ENCODE results near the gene ZDHHC17. TPM values are rescaled to one million over a fixed set of nuclear protein-coding genes. Genes with fewer than 3 reads are reported as not detected.

Gene ZDHHC17, protein sequence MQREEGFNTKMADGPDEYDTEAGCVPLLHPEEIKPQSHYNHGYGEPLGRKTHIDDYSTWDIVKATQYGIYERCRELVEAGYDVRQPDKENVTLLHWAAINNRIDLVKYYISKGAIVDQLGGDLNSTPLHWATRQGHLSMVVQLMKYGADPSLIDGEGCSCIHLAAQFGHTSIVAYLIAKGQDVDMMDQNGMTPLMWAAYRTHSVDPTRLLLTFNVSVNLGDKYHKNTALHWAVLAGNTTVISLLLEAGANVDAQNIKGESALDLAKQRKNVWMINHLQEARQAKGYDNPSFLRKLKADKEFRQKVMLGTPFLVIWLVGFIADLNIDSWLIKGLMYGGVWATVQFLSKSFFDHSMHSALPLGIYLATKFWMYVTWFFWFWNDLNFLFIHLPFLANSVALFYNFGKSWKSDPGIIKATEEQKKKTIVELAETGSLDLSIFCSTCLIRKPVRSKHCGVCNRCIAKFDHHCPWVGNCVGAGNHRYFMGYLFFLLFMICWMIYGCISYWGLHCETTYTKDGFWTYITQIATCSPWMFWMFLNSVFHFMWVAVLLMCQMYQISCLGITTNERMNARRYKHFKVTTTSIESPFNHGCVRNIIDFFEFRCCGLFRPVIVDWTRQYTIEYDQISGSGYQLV
- total RNA-seq (10 to 100 TPM; 47.1 to 52.2 TPM), polyA plus RNA-seq (10 to 100 TPM in 1 of 2 donors, 1 to 10 TPM in 1; 5.4 to 23.1 TPM)
- long read RNA-seq, donor 1, full-length matches to known transcripts, result 2 of 19 reads
- long read RNA-seq, donor 1, partial matches to known transcripts, result 9 of 19 reads
- long read RNA-seq, donor 1, other reads (novel, unspliced or antisense), result 8 of 19 reads
- long read RNA-seq, donor 2, full-length matches to known transcripts, result 4 of 9 reads
- long read RNA-seq, donor 2, partial matches to known transcripts, result 1 of 9 reads
- long read RNA-seq, donor 2, other reads (novel, unspliced or antisense), result 4 of 9 reads

DNA sequence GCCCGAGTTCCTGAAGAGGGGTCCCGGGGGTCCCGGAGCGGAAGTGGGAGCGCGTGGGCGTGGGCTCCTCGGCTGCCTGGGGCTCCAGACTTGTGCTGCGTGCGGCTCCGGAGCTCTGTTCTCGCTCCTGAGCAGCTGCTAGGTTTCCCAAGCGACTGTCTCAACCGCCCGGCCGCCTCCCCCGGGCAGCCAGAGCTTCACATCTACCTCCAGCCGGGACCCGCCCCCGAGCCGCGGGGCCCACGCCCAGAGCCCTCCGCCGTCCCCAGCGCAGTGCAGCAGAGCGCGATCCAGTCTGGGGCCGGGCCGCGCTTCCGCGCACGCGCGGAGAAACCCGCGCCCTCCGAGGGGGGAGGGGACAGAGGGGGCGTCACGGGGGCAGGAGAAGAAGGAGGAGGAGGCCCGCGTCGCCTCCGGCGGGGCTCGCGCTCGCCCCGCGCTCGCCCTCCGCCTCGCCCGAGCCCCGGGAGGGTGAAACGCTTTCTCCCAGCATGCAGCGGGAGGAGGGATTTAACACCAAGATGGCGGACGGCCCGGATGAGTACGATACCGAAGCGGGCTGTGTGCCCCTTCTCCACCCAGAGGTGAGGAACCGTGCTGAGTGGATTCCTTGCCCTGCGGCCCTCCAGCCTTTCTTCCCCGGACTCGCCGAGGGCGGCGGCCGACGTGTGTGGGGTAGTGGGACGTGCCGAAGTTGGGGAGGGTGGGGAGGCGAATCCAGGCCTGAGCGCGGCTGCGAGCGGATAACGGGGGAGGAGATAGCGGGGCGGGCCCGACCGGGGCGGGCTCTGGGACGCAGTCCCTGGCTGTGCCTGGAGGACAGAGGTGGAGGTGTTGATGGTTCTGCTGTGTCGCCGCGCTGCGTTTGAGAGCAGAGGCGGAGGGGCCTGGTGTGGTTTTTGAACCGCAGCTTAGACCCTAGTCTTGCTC, at the start of gene ZDHHC17:
ZDHHC17 (plus strand) TSS at position 370 of the 930 bp plus-strand sequence; CDS start at position 492, 122 bp downstream.
- H3K4me1 ChIP-seq (ENCODE audit: control insufficient read depth in 1 of 2, insufficient read depth in 2 of 2, low read length in 2 of 2), result peaks cover 0 to 2% of the 10 kb centered on the region in 2 donors
- H3K27me3 ChIP-seq (ENCODE audit: control insufficient read depth in 1 of 2, insufficient read depth in 2 of 2, low read length in 1 of 2), result no peaks in the 10 kb centered on the region
- H3K36me3 ChIP-seq (ENCODE audit: control insufficient read depth in 1 of 2, insufficient read depth in 2 of 2, low read length in 1 of 2), result no peaks in the 10 kb centered on the region
- H3K4me3 ChIP-seq (ENCODE audit: low read length in 2 of 2), result peak within 1 kb of the TSS; percentile 68 to 76
- DNase-seq, result peak; percentile 94 to 96
- 1% methylated on average over 68 to 93 of the region's 93 CpGs for WGBS, 2 donors
- H3K9me3 ChIP-seq (ENCODE audit: control insufficient read depth, low read length), result no peaks in the 10 kb centered on the region
- intact Hi-C loops (cut with DNase I), result loop anchor here (2.0 to 10.0 kb wide), 2 partner anchors 21 to 679 kb away; partner anchors contain the start of gene NAP1L1 (in 1 of the 2)
- ATAC-seq (ENCODE audit: low FRiP score), result peak; percentile 97
- H3K27ac ChIP-seq (ENCODE audit: low read depth in 1 of 2, low read length in 2 of 2), result peak within 1 kb of the TSS; percentile 62 to 92

DNA sequence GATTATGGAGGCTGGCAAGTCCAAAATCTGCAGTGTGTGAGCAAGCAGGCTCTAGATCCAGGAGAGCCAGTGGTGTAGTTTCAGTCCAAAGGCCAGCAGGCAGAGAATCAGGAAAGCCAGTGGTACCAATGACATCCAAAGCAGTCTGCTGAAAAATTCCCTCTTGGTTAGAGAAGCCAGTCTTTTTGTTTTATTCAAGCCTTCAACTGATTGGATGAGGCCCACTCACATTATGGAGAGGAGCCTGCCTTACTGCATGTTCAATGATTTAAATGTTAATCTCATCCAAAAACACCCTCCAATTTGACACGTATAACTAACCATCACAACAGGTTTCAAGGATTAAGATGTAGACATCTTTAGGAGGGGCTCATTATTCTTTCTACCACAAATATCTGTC, 49.5 kb upstream of the ZDHHC17 start:
- Histone ChIP-seq H3K9me3 (ENCODE audit: control insufficient read depth, low read length) (no peaks in the 10 kb centered on the region), H3K36me3 (ENCODE audit: control insufficient read depth in 1 of 2, insufficient read depth in 2 of 2, low read length in 1 of 2) (no peaks in the 10 kb centered on the region), H3K27ac (ENCODE audit: low read depth in 1 of 2, low read length in 2 of 2) (no peak overlapping the region), H3K4me3 (ENCODE audit: low read length in 2 of 2) (no peak overlapping the region), H3K27me3 (ENCODE audit: control insufficient read depth in 1 of 2, insufficient read depth in 2 of 2, low read length in 1 of 2) (no peaks in the 10 kb centered on the region), H3K4me1 (ENCODE audit: control insufficient read depth in 1 of 2, insufficient read depth in 2 of 2, low read length in 2 of 2) (no peaks in the 10 kb centered on the region)
- DNase-seq (no peak), ATAC-seq (ENCODE audit: low FRiP score) (no peak)
- WGBS, 2 donors, result 90 to 100% methylated on average over 1 of the region's 1 CpG
- intact Hi-C loops (cut with DNase I), result no loop called here

DNA sequence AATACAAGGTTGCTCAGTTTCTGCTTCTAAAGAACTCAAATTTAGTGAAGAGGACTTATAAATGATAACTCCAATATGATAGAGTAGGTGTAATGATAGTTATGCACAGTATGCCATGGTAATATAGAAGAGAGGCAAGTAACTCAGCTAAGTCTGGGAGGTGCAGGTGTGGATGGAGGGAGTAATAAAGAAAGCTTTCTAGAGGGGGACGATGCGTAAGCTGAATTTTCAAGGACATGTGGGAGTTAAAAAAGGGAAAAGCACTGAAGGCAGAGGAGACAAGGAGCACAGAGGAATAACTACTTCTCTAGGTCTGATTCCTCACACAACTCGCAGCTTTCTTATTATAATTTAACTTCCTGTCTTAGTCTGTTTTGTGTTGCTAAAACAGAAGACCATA, 49.1 kb upstream of the ZDHHC17 start:
- H3K4me1 ChIP-seq (ENCODE audit: control insufficient read depth in 1 of 2, insufficient read depth in 2 of 2, low read length in 2 of 2), result no peaks in the 10 kb centered on the region
- no peaks in the 10 kb centered on the region for H3K36me3 ChIP-seq (ENCODE audit: control insufficient read depth in 1 of 2, insufficient read depth in 2 of 2, low read length in 1 of 2)
- no peaks in the 10 kb centered on the region for H3K27me3 ChIP-seq (ENCODE audit: control insufficient read depth in 1 of 2, insufficient read depth in 2 of 2, low read length in 1 of 2)
- intact Hi-C loops (cut with DNase I), result no loop called here
- WGBS, 2 donors, result 76 to 83% methylated on average over 3 of the region's 3 CpGs
- no peak overlapping the region for H3K27ac ChIP-seq (ENCODE audit: low read depth in 1 of 2, low read length in 2 of 2)
- H3K4me3 ChIP-seq (ENCODE audit: low read length in 2 of 2), result no peak overlapping the region
- ATAC-seq (ENCODE audit: low FRiP score) (no peak), DNase-seq (no peak)
- no peaks in the 10 kb centered on the region for H3K9me3 ChIP-seq (ENCODE audit: control insufficient read depth, low read length)

DNA sequence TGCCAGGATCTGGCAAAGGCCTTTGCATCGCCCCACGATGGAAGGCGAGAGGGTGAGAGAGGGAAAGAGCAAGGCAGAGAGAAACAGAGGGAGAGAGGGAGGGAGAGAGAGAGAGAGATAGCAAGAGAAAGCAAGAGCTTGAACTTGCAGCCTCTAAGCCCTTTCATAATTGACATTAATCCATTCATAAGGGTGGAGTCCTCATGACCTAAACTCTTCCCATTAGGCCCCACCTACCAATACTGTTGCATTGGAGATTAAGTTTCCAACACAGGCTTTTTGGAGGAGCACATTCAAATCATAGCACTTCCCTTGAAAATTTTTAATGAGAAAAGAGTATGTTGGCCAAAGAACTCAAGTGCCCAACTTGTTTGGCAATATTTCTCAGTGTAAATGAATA, 48.6 kb upstream of the ZDHHC17 start:
- Histone ChIP-seq H3K4me3 (ENCODE audit: low read length in 2 of 2) (no peak overlapping the region), H3K36me3 (ENCODE audit: control insufficient read depth in 1 of 2, insufficient read depth in 2 of 2, low read length in 1 of 2) (no peaks in the 10 kb centered on the region), H3K27ac (ENCODE audit: low read depth in 1 of 2, low read length in 2 of 2) (no peak overlapping the region), H3K9me3 (ENCODE audit: control insufficient read depth, low read length) (no peaks in the 10 kb centered on the region), H3K4me1 (ENCODE audit: control insufficient read depth in 1 of 2, insufficient read depth in 2 of 2, low read length in 2 of 2) (no peaks in the 10 kb centered on the region), H3K27me3 (ENCODE audit: control insufficient read depth in 1 of 2, insufficient read depth in 2 of 2, low read length in 1 of 2) (no peaks in the 10 kb centered on the region)
- DNase-seq (no peak), ATAC-seq (ENCODE audit: low FRiP score) (no peak)
- intact Hi-C loops (cut with DNase I), result no loop called here
- 78 to 84% methylated on average over 3 of the region's 3 CpGs for WGBS, 2 donors

DNA sequence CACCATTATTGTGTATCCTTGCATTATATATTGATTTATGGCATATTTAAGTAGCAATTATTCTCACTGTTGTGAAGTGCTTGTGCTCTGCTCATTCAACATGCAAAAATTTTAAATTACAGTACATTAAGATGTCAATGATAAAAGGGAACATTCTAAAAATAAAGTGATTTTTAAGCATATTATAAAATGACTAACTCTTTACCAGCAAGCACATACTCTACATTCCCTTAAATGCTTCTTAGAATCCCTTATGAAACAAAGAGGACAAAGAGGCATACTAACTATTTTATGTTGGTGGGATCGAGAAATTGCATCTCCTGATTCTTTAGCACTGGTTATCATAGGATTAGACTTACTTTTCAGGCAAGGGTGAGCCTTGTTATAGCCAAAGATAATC, 46.6 kb upstream of the ZDHHC17 start:
- intact Hi-C loops (cut with DNase I), result no loop called here
- Histone ChIP-seq H3K27me3 (ENCODE audit: control insufficient read depth in 1 of 2, insufficient read depth in 2 of 2, low read length in 1 of 2) (no peaks in the 10 kb centered on the region), H3K4me3 (ENCODE audit: low read length in 2 of 2) (no peak overlapping the region), H3K9me3 (ENCODE audit: control insufficient read depth, low read length) (no peaks in the 10 kb centered on the region), H3K4me1 (ENCODE audit: control insufficient read depth in 1 of 2, insufficient read depth in 2 of 2, low read length in 2 of 2) (no peaks in the 10 kb centered on the region), H3K36me3 (ENCODE audit: control insufficient read depth in 1 of 2, insufficient read depth in 2 of 2, low read length in 1 of 2) (no peaks in the 10 kb centered on the region), H3K27ac (ENCODE audit: low read depth in 1 of 2, low read length in 2 of 2) (no peak overlapping the region)
- 79 to 82% methylated on average over 1 of the region's 1 CpG for WGBS, 2 donors
- ATAC-seq (ENCODE audit: low FRiP score) (no peak), DNase-seq (no peak)

DNA sequence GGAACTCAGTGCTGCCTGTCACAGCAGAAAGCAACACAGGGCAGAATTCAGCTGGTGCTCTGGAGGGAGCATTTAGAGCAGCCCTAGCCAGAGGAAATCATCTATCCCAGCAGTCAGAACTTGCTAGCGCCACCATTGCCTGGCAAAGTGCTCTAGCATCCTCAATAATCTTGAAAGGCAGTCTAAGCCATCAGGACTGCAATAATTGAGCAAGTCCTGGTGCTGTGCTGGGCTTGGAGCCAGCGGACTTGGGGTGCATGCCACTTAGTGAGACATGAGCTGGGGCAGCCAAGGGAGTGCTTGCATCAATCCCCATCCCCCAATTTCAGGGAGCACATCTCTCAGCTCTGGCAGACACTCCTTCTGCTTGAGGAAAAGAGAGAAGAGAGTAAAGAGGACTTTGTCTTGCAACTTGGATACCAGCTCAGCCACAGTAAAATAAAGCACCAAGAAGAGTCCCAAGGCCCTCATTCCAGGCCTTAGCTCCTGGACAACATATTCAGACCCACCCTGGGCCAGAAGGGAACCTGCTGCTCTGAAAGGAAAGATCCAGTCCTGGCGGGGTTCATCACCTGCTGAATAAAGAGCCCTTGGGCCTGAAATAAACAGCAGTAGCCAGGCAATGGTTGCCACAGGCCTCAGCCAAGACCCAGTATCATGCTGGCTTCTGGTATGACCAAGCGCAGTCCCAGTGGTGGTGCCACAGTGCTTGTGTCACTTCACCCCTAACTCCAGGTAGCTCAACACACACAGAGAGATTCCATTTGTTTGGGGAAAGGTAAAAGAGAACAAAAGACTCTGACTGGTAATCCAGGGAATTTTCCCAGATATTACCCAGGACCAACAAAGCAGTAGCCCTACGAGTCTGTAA, 44.5 kb upstream of the ZDHHC17 start:
- H3K9me3 ChIP-seq (ENCODE audit: control insufficient read depth, low read length), result no peaks in the 10 kb centered on the region
- H3K4me1 ChIP-seq (ENCODE audit: control insufficient read depth in 1 of 2, insufficient read depth in 2 of 2, low read length in 2 of 2), result no peaks in the 10 kb centered on the region
- DNase-seq (no peak), ATAC-seq (ENCODE audit: low FRiP score) (no peak)
- no peak overlapping the region for H3K27ac ChIP-seq (ENCODE audit: low read depth in 1 of 2, low read length in 2 of 2)
- intact Hi-C loops (cut with DNase I), result no loop called here
- WGBS, 2 donors, result 79 to 86% methylated on average over 5 of the region's 5 CpGs
- H3K4me3 ChIP-seq (ENCODE audit: low read length in 2 of 2), result no peak overlapping the region
- H3K27me3 ChIP-seq (ENCODE audit: control insufficient read depth in 1 of 2, insufficient read depth in 2 of 2, low read length in 1 of 2), result no peaks in the 10 kb centered on the region
- no peaks in the 10 kb centered on the region for H3K36me3 ChIP-seq (ENCODE audit: control insufficient read depth in 1 of 2, insufficient read depth in 2 of 2, low read length in 1 of 2)

DNA sequence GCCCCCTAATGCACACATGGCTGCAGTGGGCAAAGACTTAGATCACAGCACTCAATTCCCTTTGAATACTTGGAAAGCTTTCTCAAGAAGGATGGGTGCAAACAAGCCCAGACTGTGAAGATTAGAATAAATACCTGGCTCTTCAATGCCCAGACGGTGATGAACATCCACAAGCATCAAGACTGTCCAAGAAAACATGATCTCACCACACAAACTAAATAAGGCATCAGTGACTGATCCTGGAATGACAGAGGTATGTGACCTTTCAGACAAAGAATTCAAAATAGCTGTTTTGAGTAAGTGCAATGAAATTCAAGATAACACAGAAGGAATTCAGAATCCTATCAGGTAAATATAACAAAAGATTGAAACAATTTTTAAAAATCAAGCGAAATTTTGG, 43.8 kb upstream of the ZDHHC17 start:
- ATAC-seq (ENCODE audit: low FRiP score), result no peak
- H3K9me3 ChIP-seq (ENCODE audit: control insufficient read depth, low read length), result no peaks in the 10 kb centered on the region

More for the DNA sequence above, 43.8 kb upstream of the ZDHHC17 start:
- Histone ChIP-seq H3K27me3 (ENCODE audit: control insufficient read depth in 1 of 2, insufficient read depth in 2 of 2, low read length in 1 of 2) (no peaks in the 10 kb centered on the region), H3K27ac (ENCODE audit: low read depth in 1 of 2, low read length in 2 of 2) (no peak overlapping the region), H3K4me3 (ENCODE audit: low read length in 2 of 2) (no peak overlapping the region), H3K36me3 (ENCODE audit: control insufficient read depth in 1 of 2, insufficient read depth in 2 of 2, low read length in 1 of 2) (no peaks in the 10 kb centered on the region), H3K4me1 (ENCODE audit: control insufficient read depth in 1 of 2, insufficient read depth in 2 of 2, low read length in 2 of 2) (no peaks in the 10 kb centered on the region)
- WGBS, 2 donors, result 55 to 59% methylated on average over 2 of the region's 2 CpGs
- no peak for DNase-seq
- intact Hi-C loops (cut with DNase I), result no loop called here
